GM23338 (cell line): ENCODE results near the gene SLC24A5. TPM values are rescaled to one million over a fixed set of nuclear protein-coding genes. Genes with fewer than 3 reads are reported as not detected.
A peak's percentile ranks its signal among the peaks of the same experiment; 100 is the strongest.

Experiments used
- ATAC-seq: fragments of 200-7000 bp; cut with Tn5 transposase; 3 replicates; pipeline ENCODE4 v1.9.1; 2020
- DNase-seq: peaks from one replicate; pipeline ENCODE4 v3.0.0-alpha.2; 2015; ENCODE audit warnings: low spot score
- H2AFZ ChIP-seq: fragments of 200-600 bp; sonication (generic); 2 replicates; pipeline ENCODE4 v1.8.0; 2016; ENCODE audit warnings: antibody characterized with exemption, mild to moderate bottlenecking, moderate library complexity
- H3F3A ChIP-seq: fragments of 200-600 bp; sonication (generic); replicated peaks from 2 replicates; pipeline ENCODE4 v1.8.0; 2017; ENCODE audit warnings: antibody characterized with exemption, mixed run types, low read depth
- H3K27ac ChIP-seq: fragments of 200-600 bp; sonication (generic); 2 replicates; pipeline ENCODE4 v1.6.1; 2016; ENCODE audit warnings: low read depth
- H3K27me3 ChIP-seq: fragments of 200-600 bp; sonication (generic); 2 replicates; pipeline ENCODE4 v1.8.0; 2016; ENCODE audit warnings: mild to moderate bottlenecking, mixed run types, moderate library complexity; ENCODE audit not compliant: insufficient read depth
- H3K36me3 ChIP-seq: fragments of 200-600 bp; sonication (generic); 2 replicates; pipeline ENCODE4 v1.8.0; 2016; ENCODE audit warnings: mild to moderate bottlenecking; ENCODE audit not compliant: insufficient read depth
- H3K4me1 ChIP-seq: fragments of 200-600 bp; sonication (generic); 2 replicates; pipeline ENCODE4 v1.8.0; 2016; ENCODE audit warnings: mild to moderate bottlenecking, moderate library complexity; ENCODE audit not compliant: insufficient read depth
- H3K4me2 ChIP-seq: fragments of 200-600 bp; sonication (generic); 2 replicates; pipeline ENCODE4 v1.7.1; 2017; ENCODE audit warnings: mixed run types
- H3K4me3 ChIP-seq: fragments of 200-600 bp; sonication (generic); 2 replicates; pipeline ENCODE4 v1.6.1; 2016; ENCODE audit warnings: mixed run types
- H3K79me2 ChIP-seq: fragments of 200-600 bp; sonication (generic); replicated peaks from 2 replicates; pipeline ENCODE4 v1.8.0; 2017; ENCODE audit warnings: mild to moderate bottlenecking; ENCODE audit not compliant: insufficient read depth
- H3K9me2 ChIP-seq: fragments of 200-600 bp; sonication (generic); 2 replicates; pipeline ENCODE4 v1.8.0; 2017; ENCODE audit not compliant: insufficient read depth
- H4K20me1 ChIP-seq: fragments of 200-600 bp; sonication (generic); replicated peaks from 2 replicates; pipeline ENCODE4 v1.8.0; 2017; ENCODE audit warnings: mild to moderate bottlenecking; ENCODE audit not compliant: insufficient read depth
- H3K27ac Mint-ChIP-seq: 2 replicates; pipeline ENCODE4 v1.8.0; 2020; ENCODE audit warnings: inconsistent platforms, mild to moderate bottlenecking, moderate library complexity, mixed read lengths
- H3K27me3 Mint-ChIP-seq: 3 replicates; pipeline ENCODE4 v1.8.0; 2022; ENCODE audit warnings: low read depth, mild to moderate bottlenecking, moderate library complexity, mixed read lengths, inconsistent platforms; ENCODE audit not compliant: insufficient read depth, poor library complexity
- H3K36me3 Mint-ChIP-seq: 3 replicates; pipeline ENCODE4 v1.8.0; 2021; ENCODE audit warnings: low read depth, mild to moderate bottlenecking, inconsistent platforms, moderate library complexity, mixed read lengths
- H3K4me1 Mint-ChIP-seq: 3 replicates; pipeline ENCODE4 v1.8.0; 2020; ENCODE audit warnings: mild to moderate bottlenecking, inconsistent platforms, mixed read lengths
- H3K4me3 Mint-ChIP-seq: 3 replicates; pipeline ENCODE4 v1.8.0; 2021; ENCODE audit warnings: moderate library complexity, mild to moderate bottlenecking, inconsistent platforms, mixed read lengths
- H3K9me3 Mint-ChIP-seq: 3 replicates; pipeline ENCODE4 v1.8.0; 2020; ENCODE audit warnings: moderate library complexity, mild to moderate bottlenecking, inconsistent platforms, mixed read lengths
- EZH2 ChIP-seq: fragments of 200-600 bp; sonication (generic); IDR thresholded peaks from one replicate; pipeline ENCODE4 v1.8.0; 2017; ENCODE audit warnings: antibody characterized with exemption, mild to moderate bottlenecking, low read depth; ENCODE audit not compliant: unreplicated experiment
- NANOG ChIP-seq: IDR thresholded peaks from 2 replicates; pipeline ENCODE4 v1.6.1; 2016; ENCODE audit warnings: antibody characterized with exemption, borderline replicate concordance
- STAT1 ChIP-seq: IDR thresholded peaks from one replicate; pipeline ENCODE4 v1.6.1; 2016; ENCODE audit warnings: antibody characterized with exemption; ENCODE audit not compliant: unreplicated experiment
- ZNF114 ChIP-seq: fragments of 250-450 bp; sonication (Bioruptor Pico); IDR thresholded peaks from 2 replicates; pipeline ENCODE4 v1.5.0; 2020; ENCODE audit warnings: mild to moderate bottlenecking, moderate library complexity
- polyA plus RNA-seq: library from polyadenylated mRNA; unstranded; fragments of >200 nt; fragmentation: Nextera tagmentation; extraction: Ambion mirVana; gene quantifications from 2 replicates; pipeline ENCODE4 v1.2.1, GENCODE V29; 2016
- total RNA-seq: library from RNA; depleted of rRNA; stranded (reverse); fragments of >200 nt; shearing (Covaris generic); gene quantifications from 2 replicates; pipeline ENCODE4 v1.2.3, GENCODE V29; 2014
- TF ChIP-seq, protein P1 (sequence below): fragments of 250-450 bp; sonication (Bioruptor Pico); IDR thresholded peaks from 2 replicates; pipeline ENCODE4 v1.5.0; 2020; ENCODE audit warnings: mild to moderate bottlenecking, moderate library complexity
- TF ChIP-seq, protein P2 (sequence below): IDR thresholded peaks from one replicate; pipeline ENCODE4 v1.6.1; 2018; ENCODE audit warnings: antibody characterized with exemption; ENCODE audit not compliant: unreplicated experiment

The SLC24A5 gene
- total and polyA plus RNA-seq, 2 experiments from 2014 or later = 0.39 TPM; not detected in 1

DNA sequence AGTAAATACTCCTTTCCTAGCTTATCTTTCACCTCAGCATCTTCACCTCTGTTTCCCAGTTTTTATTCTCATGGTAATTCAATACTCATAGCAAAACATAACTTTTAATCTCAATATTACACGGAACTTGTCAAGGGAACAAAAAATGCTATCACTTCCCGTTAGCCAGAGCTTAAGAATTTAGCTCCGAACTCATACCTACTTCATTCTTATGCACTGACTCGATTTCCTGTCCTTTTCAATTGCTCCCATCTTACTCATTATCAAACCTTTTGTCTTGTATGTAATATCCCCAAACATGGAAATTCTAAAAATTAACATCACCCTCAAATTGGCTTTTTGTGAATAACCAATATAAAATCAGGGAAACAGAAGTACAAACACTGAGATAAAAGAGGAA lies 29.1 kb downstream of the SLC24A5 start:
- Histone ChIP-seq H3K36me3 (peaks cover 7% of the 10 kb centered on the region; the same call in 1 of the 2 replicates), H2AFZ (no peak overlapping the region), H3K4me1 (peaks cover 16% of the 10 kb centered on the region), H4K20me1 (no peaks in the 10 kb centered on the region), H3K9me2 (no peaks in the 10 kb centered on the region), H3K27ac (peak overlapping the region; percentile 45; the same call in 1 of the 2 replicates), H3K4me3 (0 out of 2 replicates have a peak overlapping the region, but pooled peaks have one; percentile 2), H3F3A (no peaks in the 10 kb centered on the region), H3K79me2 (no peaks in the 10 kb centered on the region), H3K27me3 (no peaks in the 10 kb centered on the region), H3K4me2 (peak overlapping the region; percentile 36)
- Mint-ChIP-seq H3K36me3 (peaks cover 38% of the 10 kb centered on the region), H3K4me1 (peaks cover 22% of the 10 kb centered on the region), H3K27me3 (no peaks in the 10 kb centered on the region), H3K4me3 (peak overlapping the region; percentile 14; the same call in 2 of the 3 replicates), H3K9me3 (no peaks in the 10 kb centered on the region), H3K27ac (peak overlapping the region; percentile 35)
- TF ChIP-seq, protein P1, sequence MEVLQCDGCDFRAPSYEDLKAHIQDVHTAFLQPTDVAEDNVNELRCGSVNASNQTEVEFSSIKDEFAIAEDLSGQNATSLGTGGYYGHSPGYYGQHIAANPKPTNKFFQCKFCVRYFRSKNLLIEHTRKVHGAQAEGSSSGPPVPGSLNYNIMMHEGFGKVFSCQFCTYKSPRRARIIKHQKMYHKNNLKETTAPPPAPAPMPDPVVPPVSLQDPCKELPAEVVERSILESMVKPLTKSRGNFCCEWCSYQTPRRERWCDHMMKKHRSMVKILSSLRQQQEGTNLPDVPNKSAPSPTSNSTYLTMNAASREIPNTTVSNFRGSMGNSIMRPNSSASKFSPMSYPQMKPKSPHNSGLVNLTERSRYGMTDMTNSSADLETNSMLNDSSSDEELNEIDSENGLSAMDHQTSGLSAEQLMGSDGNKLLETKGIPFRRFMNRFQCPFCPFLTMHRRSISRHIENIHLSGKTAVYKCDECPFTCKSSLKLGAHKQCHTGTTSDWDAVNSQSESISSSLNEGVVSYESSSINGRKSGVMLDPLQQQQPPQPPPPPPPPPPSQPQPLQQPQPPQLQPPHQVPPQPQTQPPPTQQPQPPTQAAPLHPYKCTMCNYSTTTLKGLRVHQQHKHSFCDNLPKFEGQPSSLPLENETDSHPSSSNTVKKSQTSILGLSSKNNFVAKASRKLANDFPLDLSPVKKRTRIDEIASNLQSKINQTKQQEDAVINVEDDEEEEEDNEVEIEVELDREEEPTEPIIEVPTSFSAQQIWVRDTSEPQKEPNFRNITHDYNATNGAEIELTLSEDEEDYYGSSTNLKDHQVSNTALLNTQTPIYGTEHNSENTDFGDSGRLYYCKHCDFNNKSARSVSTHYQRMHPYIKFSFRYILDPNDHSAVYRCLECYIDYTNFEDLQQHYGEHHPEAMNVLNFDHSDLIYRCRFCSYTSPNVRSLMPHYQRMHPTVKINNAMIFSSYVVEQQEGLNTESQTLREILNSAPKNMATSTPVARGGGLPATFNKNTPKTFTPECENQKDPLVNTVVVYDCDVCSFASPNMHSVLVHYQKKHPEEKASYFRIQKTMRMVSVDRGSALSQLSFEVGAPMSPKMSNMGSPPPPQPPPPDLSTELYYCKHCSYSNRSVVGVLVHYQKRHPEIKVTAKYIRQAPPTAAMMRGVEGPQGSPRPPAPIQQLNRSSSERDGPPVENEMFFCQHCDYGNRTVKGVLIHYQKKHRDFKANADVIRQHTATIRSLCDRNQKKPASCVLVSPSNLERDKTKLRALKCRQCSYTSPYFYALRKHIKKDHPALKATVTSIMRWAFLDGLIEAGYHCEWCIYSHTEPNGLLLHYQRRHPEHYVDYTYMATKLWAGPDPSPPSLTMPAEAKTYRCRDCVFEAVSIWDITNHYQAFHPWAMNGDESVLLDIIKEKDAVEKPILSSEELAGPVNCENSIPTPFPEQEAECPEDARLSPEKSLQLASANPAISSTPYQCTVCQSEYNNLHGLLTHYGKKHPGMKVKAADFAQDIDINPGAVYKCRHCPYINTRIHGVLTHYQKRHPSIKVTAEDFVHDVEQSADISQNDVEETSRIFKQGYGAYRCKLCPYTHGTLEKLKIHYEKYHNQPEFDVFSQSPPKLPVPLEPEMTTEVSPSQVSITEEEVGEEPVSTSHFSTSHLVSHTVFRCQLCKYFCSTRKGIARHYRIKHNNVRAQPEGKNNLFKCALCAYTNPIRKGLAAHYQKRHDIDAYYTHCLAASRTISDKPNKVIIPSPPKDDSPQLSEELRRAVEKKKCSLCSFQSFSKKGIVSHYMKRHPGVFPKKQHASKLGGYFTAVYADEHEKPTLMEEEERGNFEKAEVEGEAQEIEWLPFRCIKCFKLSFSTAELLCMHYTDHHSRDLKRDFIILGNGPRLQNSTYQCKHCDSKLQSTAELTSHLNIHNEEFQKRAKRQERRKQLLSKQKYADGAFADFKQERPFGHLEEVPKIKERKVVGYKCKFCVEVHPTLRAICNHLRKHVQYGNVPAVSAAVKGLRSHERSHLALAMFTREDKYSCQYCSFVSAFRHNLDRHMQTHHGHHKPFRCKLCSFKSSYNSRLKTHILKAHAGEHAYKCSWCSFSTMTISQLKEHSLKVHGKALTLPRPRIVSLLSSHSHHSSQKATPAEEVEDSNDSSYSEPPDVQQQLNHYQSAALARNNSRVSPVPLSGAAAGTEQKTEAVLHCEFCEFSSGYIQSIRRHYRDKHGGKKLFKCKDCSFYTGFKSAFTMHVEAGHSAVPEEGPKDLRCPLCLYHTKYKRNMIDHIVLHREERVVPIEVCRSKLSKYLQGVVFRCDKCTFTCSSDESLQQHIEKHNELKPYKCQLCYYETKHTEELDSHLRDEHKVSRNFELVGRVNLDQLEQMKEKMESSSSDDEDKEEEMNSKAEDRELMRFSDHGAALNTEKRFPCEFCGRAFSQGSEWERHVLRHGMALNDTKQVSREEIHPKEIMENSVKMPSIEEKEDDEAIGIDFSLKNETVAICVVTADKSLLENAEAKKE (CRISPR knock-in tag) = no peak
- TF ChIP-seq NANOG = peak; percentile 61; the same call in 1 of the 2 replicates
- no peak for TF ChIP-seq STAT1
- no peak for TF ChIP-seq EZH2
- TF ChIP-seq, protein P2, sequence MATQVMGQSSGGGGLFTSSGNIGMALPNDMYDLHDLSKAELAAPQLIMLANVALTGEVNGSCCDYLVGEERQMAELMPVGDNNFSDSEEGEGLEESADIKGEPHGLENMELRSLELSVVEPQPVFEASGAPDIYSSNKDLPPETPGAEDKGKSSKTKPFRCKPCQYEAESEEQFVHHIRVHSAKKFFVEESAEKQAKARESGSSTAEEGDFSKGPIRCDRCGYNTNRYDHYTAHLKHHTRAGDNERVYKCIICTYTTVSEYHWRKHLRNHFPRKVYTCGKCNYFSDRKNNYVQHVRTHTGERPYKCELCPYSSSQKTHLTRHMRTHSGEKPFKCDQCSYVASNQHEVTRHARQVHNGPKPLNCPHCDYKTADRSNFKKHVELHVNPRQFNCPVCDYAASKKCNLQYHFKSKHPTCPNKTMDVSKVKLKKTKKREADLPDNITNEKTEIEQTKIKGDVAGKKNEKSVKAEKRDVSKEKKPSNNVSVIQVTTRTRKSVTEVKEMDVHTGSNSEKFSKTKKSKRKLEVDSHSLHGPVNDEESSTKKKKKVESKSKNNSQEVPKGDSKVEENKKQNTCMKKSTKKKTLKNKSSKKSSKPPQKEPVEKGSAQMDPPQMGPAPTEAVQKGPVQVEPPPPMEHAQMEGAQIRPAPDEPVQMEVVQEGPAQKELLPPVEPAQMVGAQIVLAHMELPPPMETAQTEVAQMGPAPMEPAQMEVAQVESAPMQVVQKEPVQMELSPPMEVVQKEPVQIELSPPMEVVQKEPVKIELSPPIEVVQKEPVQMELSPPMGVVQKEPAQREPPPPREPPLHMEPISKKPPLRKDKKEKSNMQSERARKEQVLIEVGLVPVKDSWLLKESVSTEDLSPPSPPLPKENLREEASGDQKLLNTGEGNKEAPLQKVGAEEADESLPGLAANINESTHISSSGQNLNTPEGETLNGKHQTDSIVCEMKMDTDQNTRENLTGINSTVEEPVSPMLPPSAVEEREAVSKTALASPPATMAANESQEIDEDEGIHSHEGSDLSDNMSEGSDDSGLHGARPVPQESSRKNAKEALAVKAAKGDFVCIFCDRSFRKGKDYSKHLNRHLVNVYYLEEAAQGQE = no peak
- no peak for TF ChIP-seq ZNF114 (CRISPR knock-in tag)
- ATAC-seq (no peak; the same call in 2 of the 3 replicates), DNase-seq (peak; percentile 31)
